C4-2B (cell line): ENCODE measurements around the gene PROCR.

ENCODE experiments used
- ZFX ChIP-seq: fragments of 450-650 bp; IDR thresholded peaks from 2 replicates; pipeline ENCODE4 v1.6.1; 2017
- TF ChIP-seq, protein P1 (sequence below): fragments of 450-650 bp; conservative IDR thresholded peaks from 2 replicates; pipeline ENCODE4 v1.5.1; 2017; ENCODE audit warnings: mild to moderate bottlenecking

DNA sequence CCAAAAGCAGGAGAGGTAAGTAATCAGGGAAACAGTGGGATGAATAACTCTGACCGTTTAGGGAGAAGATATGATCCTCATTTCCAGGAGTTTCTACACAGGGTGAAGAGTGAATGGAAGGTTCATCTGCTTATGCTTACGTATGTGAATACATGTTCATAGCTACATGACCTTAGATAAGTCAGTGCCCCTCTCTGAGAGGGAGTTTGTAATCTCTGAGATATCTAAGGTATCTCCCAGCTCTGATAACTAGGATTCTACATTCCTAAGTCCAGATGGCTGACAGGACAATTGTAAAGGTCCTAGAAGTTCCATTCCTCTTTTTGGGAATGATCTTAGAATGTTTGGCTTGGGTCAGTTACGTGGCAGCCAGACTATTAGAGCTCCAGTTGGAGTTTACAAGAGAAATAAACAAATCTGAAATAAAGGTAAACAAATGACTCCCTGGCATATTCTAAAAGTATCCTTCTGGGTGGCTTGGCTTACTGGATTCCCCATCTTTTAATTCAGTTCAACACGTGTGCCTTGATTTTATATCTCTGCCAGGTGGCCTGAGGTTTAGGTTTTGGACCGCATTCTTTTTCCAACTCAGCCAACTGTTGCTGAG lies 15.8 kb downstream of the PROCR start:
- TF ChIP-seq, protein P1, sequence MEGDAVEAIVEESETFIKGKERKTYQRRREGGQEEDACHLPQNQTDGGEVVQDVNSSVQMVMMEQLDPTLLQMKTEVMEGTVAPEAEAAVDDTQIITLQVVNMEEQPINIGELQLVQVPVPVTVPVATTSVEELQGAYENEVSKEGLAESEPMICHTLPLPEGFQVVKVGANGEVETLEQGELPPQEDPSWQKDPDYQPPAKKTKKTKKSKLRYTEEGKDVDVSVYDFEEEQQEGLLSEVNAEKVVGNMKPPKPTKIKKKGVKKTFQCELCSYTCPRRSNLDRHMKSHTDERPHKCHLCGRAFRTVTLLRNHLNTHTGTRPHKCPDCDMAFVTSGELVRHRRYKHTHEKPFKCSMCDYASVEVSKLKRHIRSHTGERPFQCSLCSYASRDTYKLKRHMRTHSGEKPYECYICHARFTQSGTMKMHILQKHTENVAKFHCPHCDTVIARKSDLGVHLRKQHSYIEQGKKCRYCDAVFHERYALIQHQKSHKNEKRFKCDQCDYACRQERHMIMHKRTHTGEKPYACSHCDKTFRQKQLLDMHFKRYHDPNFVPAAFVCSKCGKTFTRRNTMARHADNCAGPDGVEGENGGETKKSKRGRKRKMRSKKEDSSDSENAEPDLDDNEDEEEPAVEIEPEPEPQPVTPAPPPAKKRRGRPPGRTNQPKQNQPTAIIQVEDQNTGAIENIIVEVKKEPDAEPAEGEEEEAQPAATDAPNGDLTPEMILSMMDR: no peak
- TF ChIP-seq ZFX: no peak
